Epithelial cell of esophagus (primary cell): ENCODE results near the gene GRK6.

ENCODE experiments used
- DNase-seq: peaks from one replicate; pipeline ENCODE4 v3.0.0; 2010; ENCODE audit warnings: low read depth
- H3K4me3 ChIP-seq: 2 replicates; pipeline ENCODE4 v1.5.1; 2011; ENCODE audit warnings: mild to moderate bottlenecking, low read length, control low read depth
- TF ChIP-seq, protein P1 (sequence below): IDR thresholded peaks from 2 replicates; pipeline ENCODE4 v1.5.1; 2011; ENCODE audit warnings: low read depth, mild to moderate bottlenecking, low read length, control low read depth, inconsistent platforms; ENCODE audit not compliant: insufficient read depth; ENCODE audit errors: missing control alignments

Gene GRK6

DNA sequence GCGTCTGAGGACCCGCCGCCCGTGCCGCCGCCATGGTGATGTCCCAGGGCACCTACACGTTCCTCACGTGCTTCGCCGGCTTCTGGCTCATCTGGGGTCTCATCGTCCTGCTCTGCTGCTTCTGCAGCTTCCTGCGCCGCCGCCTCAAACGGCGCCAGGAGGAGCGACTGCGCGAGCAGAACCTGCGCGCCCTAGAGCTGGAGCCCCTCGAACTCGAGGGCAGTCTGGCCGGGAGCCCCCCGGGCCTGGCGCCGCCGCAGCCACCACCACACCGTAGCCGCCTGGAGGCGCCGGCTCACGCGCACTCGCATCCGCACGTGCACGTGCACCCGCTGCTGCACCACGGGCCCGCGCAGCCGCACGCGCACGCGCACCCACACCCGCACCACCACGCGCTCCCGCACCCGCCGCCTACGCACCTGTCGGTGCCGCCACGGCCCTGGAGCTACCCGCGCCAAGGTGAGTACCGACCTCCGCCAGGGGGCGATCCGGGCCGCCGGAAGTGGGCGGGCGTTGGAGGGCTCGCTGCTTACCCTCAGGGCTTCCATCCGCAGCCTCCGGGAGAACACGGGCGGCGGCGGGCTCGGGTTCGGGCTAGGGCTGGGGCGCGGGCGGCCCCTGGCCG is 28.7 kb downstream of the GRK6 start:
- DNase-seq, result peak; percentile 81
- TF ChIP-seq, protein P1, sequence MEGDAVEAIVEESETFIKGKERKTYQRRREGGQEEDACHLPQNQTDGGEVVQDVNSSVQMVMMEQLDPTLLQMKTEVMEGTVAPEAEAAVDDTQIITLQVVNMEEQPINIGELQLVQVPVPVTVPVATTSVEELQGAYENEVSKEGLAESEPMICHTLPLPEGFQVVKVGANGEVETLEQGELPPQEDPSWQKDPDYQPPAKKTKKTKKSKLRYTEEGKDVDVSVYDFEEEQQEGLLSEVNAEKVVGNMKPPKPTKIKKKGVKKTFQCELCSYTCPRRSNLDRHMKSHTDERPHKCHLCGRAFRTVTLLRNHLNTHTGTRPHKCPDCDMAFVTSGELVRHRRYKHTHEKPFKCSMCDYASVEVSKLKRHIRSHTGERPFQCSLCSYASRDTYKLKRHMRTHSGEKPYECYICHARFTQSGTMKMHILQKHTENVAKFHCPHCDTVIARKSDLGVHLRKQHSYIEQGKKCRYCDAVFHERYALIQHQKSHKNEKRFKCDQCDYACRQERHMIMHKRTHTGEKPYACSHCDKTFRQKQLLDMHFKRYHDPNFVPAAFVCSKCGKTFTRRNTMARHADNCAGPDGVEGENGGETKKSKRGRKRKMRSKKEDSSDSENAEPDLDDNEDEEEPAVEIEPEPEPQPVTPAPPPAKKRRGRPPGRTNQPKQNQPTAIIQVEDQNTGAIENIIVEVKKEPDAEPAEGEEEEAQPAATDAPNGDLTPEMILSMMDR, result peak; percentile 45
- H3K4me3 ChIP-seq, result peak overlapping the region; percentile 54

DNA sequence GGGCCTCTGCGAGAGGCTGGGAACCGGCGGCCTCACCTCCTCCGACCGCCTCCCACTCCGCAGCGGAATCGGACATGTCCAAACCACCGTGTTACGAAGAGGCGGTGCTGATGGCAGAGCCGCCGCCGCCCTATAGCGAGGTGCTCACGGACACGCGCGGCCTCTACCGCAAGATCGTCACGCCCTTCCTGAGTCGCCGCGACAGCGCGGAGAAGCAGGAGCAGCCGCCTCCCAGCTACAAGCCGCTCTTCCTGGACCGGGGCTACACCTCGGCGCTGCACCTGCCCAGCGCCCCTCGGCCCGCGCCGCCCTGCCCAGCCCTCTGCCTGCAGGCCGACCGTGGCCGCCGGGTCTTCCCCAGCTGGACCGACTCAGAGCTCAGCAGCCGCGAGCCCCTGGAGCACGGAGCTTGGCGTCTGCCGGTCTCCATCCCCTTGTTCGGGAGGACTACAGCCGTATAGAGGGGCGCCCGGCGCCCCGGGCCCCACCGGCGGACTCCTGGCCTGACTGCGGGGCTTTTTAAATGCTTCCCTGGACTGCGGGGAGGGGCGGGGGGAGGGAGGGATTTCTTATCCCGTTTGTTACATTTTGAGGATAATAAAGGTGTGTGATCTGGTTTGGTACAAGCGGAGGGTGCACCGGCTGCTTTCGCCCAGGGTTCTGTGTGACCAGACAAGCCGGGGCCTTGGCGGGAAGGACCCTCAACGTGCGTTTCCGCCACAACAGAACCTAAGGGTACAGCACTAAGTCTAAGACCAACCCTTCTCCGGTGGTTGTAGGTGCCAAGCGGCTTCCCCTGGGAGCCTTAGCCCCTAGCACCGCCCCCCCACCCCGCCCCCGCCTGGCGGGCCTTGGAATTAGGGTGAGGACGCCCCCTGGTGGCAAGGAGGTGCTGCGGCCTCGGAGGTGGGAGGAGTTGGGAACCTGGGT is 29.4 kb downstream of the GRK6 start:
- TF ChIP-seq, protein P1, result peak; percentile 90
- DNase-seq, result peak; percentile 92
- H3K4me3 ChIP-seq, result peak overlapping the region; percentile 54

DNA sequence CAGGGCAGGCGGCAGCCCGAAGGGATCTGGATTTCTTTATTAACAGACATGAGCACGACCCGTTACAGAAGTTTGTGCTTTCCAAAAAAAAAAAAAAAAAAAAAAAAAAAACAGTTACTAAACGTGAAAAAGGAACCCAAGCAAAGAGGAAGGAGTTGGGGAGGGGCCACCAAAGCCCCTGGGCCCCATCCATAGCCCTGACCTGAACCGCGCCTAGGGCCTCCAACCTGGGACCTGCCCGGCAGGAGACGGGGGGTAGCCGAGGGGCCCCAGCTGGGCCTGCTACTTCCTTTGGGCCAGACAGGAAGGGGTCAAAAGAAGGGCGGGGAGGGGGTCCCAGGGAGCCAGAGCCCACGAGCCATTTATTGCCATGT is 30.1 kb downstream of the GRK6 start:
- TF ChIP-seq, protein P1, result no peak
- H3K4me3 ChIP-seq, result no peak overlapping the region
- no peak for DNase-seq

DNA sequence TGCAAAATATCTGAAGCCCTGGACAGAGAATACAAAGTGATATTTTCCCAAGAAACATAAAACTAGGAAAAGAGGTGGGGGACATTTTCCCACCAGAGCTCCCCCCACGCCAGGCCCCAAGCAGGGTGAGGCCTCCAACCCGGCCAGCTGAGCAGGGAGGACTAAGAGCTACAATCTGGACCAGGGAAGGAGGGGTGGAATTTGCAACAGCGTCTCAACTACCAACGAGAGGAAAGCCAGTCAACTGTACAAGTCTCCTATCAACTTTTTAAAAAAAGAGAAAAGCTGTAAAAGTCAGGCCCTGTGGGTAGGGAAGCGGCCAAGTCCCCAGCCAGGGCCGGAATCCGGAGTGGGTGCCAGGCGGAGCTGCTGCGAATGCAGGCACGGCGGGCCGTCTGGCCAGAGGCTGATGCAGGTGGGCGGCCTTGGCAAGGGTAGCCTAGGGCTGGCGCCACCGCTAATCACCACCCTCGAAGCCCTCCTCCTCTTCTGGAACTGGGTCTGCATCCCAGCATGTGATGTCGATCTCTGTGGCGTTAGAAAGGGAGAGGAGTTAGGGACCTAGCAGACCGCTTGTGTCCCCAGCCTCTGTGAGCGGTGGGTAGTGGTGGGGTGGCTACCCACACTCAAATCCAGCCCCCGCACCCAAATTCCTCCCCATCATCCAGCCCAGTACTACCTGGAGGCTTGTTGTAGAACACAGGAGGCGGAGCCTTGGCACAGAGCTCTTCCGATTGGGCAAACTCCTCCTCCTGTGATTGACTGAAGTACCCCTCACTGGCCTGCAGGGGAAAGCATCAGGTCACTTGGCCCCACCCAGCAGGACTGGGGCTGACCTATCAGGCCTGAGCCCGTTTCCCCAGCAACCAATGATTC is 30.7 kb downstream of the GRK6 start:
- TF ChIP-seq, protein P1, result peak; percentile 60
- peak; percentile 96 for DNase-seq
- H3K4me3 ChIP-seq, result no peak overlapping the region

DNA sequence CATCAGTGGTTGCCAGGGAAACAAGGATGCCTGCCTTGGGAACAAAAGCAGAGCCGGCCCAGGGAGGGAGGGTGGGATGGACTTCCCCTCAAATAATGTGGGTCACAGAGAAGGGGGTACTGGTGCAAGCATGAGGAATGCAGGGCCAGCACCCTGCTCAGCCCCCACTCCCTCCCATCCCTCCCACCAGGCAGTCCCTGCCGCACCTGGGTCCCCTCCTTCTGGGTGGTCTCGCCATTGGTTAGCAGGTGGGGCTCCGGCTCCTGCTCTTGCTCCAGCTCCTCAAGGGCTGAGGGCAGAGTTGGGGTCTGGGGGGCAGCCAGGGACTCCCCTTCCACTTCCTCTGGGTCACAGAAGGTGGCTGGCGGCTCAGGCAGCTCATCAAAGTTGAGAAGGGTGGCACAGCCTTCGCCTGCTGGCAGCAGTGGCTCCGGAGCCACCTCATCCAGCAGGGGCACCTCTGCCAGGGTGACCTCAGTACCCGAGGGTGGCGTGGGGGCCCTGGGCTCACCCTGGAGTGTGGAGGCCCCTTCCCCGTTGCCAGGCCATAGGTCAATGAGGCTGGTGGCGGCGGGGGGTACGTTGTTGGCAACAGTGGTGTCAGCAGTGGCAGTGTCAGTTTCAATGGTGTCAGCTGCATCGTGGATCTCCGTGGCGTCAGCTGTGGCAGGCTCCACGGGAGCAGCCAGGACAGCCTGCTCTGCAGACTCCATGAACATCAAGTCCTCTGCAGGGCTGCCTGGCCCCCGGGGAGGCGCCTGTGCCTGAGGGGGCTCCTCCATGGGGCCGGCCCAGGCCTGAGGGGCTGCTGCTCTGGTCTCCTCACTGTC is 31.6 kb downstream of the GRK6 start:
- H3K4me3 ChIP-seq, result no peak overlapping the region
- TF ChIP-seq, protein P1, result no peak
- DNase-seq, result no peak

- TF ChIP-seq, protein P1, result no peak
- no peak overlapping the region for H3K4me3 ChIP-seq
- no peak for DNase-seq
These were observed 32.5 kb downstream of the GRK6 start for GRCh38 chr5:177458912-177459350.
